Panc1 (cell line): Measurements from ENCODE around the gene ALPL.

Experiments
- CTCF ChIP-seq: fragments of 450-650 bp; IDR thresholded peaks from 2 replicates; pipeline ENCODE4 v1.5.1; 2017; ENCODE audit warnings: mild to moderate bottlenecking
- POLR2AphosphoS5 ChIP-seq: IDR thresholded peaks from 2 replicates; pipeline ENCODE4 v1.6.1; 2012; ENCODE audit warnings: mild to moderate bottlenecking, low read depth, low read length, moderate library complexity
- TF ChIP-seq, protein P1 (sequence below), 2 experiments: IDR thresholded peaks; 2 replicates each; pipeline ENCODE4 v1.6.1; 2011 to 2012; ENCODE audit warnings: low read depth in 2 of 2, control low read depth in 1 of 2, low read length in 1 of 2, mild to moderate bottlenecking in 1 of 2, moderate library complexity in 1 of 2; ENCODE audit not compliant: insufficient read depth in 1 of 2

GRCh38 chr1:21594935-21595897, 86.0 kb downstream of the ALPL start:
- TF ChIP-seq CTCF (peak; percentile 91), POLR2AphosphoS5 (no peak)
- TF ChIP-seq, protein P1, sequence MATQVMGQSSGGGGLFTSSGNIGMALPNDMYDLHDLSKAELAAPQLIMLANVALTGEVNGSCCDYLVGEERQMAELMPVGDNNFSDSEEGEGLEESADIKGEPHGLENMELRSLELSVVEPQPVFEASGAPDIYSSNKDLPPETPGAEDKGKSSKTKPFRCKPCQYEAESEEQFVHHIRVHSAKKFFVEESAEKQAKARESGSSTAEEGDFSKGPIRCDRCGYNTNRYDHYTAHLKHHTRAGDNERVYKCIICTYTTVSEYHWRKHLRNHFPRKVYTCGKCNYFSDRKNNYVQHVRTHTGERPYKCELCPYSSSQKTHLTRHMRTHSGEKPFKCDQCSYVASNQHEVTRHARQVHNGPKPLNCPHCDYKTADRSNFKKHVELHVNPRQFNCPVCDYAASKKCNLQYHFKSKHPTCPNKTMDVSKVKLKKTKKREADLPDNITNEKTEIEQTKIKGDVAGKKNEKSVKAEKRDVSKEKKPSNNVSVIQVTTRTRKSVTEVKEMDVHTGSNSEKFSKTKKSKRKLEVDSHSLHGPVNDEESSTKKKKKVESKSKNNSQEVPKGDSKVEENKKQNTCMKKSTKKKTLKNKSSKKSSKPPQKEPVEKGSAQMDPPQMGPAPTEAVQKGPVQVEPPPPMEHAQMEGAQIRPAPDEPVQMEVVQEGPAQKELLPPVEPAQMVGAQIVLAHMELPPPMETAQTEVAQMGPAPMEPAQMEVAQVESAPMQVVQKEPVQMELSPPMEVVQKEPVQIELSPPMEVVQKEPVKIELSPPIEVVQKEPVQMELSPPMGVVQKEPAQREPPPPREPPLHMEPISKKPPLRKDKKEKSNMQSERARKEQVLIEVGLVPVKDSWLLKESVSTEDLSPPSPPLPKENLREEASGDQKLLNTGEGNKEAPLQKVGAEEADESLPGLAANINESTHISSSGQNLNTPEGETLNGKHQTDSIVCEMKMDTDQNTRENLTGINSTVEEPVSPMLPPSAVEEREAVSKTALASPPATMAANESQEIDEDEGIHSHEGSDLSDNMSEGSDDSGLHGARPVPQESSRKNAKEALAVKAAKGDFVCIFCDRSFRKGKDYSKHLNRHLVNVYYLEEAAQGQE (IDR thresholded peaks at IDR 0.05; ENCODE audit: insufficient read depth in 1 of 2, low read depth in 2 of 2, low read length in 1 of 2), result peak; percentile 34; a peak in 1 of 4 replicates
